Smooth muscle cell (in vitro differentiated cells): ENCODE measurements around the gene CXCL8. TPM values are rescaled to one million over a fixed set of nuclear protein-coding genes. Genes with fewer than 3 reads are reported as not detected.

Experiments used
- DNase-seq: peaks from one replicate; lab custom pipeline; 2025; ENCODE audit not compliant: unreplicated experiment; lab: John Stamatoyannopoulos, UW
- H2AFZ ChIP-seq: fragments of 200-600 bp; sonication (generic); 2 replicates; pipeline ENCODE4 v1.6.0; 2016; ENCODE audit warnings: antibody characterized with exemption, low read depth, mild to moderate bottlenecking
- H3F3A ChIP-seq: fragments of 200-600 bp; sonication (generic); 2 replicates; pipeline ENCODE4 v1.6.0; 2017; ENCODE audit warnings: antibody characterized with exemption, low read depth
- H3K27ac ChIP-seq: fragments of 200-600 bp; sonication (generic); 2 replicates; pipeline ENCODE4 v1.5.1; 2016; ENCODE audit warnings: low read depth, mild to moderate bottlenecking
- H3K27me3 ChIP-seq: fragments of 200-600 bp; sonication (generic); 2 replicates; pipeline ENCODE4 v1.6.1; 2016; ENCODE audit warnings: low read depth, mild to moderate bottlenecking
- H3K36me3 ChIP-seq: fragments of 200-600 bp; sonication (generic); 2 replicates; pipeline ENCODE4 v1.5.1; 2016; ENCODE audit warnings: low read depth
- H3K4me1 ChIP-seq: fragments of 200-600 bp; sonication (generic); 2 replicates; pipeline ENCODE4 v1.5.1; 2016; ENCODE audit warnings: low read depth
- H3K4me2 ChIP-seq: fragments of 200-600 bp; sonication (generic); 2 replicates; pipeline ENCODE4 v1.6.0; 2016; ENCODE audit warnings: mild to moderate bottlenecking
- H3K4me3 ChIP-seq: fragments of 200-600 bp; sonication (generic); 2 replicates; pipeline ENCODE4 v1.5.1; 2016; ENCODE audit warnings: mild to moderate bottlenecking
- H3K79me2 ChIP-seq: fragments of 200-600 bp; sonication (generic); 2 replicates; pipeline ENCODE4 v1.6.0; 2016; ENCODE audit warnings: low read depth, mild to moderate bottlenecking
- H3K9ac ChIP-seq: fragments of 200-600 bp; sonication (generic); 2 replicates; pipeline ENCODE4 v1.6.0; 2016; ENCODE audit warnings: low read depth
- H3K9me3 ChIP-seq: fragments of 200-600 bp; sonication (generic); replicated peaks from 2 replicates; pipeline ENCODE4 v1.5.1; 2016; ENCODE audit warnings: low read depth
- H4K20me1 ChIP-seq: fragments of 200-600 bp; sonication (generic); 2 replicates; pipeline ENCODE4 v1.6.0; 2016; ENCODE audit warnings: low read depth
- WGBS: methylation state at CpG from one replicate; pipeline ENCODE4 v1.1.7; 2016; ENCODE audit warnings: low lambda C conversion rate; 5-methylcytosine and 5-hydroxymethylcytosine counted together
- polyA plus RNA-seq: library from polyadenylated mRNA; unstranded; fragments of >200 nt; fragmentation: Nextera tagmentation; extraction: Ambion mirVana; gene quantifications from 2 replicates; pipeline ENCODE4 v1.2.1, GENCODE V29; 2016
- total RNA-seq: library from RNA; depleted of rRNA; stranded (reverse); fragments of >200 nt; gene quantifications from 2 replicates; pipeline ENCODE4 v1.2.3, GENCODE V29; 2014
- TF ChIP-seq, protein P1 (sequence below): fragments of 200-600 bp; sonication (generic); IDR thresholded peaks from 2 replicates; pipeline ENCODE4 v1.5.1; 2017; ENCODE audit warnings: borderline replicate concordance, mild to moderate bottlenecking, antibody characterized with exemption; ENCODE audit not compliant: insufficient read depth, poor library complexity, severe bottlenecking

CXCL8 gene
- total and polyA plus RNA-seq, 2 experiments from 2014 or later = 8.7 to 37.9 TPM

GRCh38 chr4:73761856-73762255 is 21.5 kb downstream of the CXCL8 start:
- no peaks in the 10 kb centered on the region for H3K27me3 ChIP-seq
- TF ChIP-seq, protein P1, sequence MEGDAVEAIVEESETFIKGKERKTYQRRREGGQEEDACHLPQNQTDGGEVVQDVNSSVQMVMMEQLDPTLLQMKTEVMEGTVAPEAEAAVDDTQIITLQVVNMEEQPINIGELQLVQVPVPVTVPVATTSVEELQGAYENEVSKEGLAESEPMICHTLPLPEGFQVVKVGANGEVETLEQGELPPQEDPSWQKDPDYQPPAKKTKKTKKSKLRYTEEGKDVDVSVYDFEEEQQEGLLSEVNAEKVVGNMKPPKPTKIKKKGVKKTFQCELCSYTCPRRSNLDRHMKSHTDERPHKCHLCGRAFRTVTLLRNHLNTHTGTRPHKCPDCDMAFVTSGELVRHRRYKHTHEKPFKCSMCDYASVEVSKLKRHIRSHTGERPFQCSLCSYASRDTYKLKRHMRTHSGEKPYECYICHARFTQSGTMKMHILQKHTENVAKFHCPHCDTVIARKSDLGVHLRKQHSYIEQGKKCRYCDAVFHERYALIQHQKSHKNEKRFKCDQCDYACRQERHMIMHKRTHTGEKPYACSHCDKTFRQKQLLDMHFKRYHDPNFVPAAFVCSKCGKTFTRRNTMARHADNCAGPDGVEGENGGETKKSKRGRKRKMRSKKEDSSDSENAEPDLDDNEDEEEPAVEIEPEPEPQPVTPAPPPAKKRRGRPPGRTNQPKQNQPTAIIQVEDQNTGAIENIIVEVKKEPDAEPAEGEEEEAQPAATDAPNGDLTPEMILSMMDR = no peak
- no peak overlapping the region for H2AFZ ChIP-seq
- no peaks in the 10 kb centered on the region for H3K36me3 ChIP-seq
- H3K9ac ChIP-seq = no peak overlapping the region
- no peaks in the 10 kb centered on the region for H4K20me1 ChIP-seq
- DNase-seq = no peak
- no peak overlapping the region for H3K27ac ChIP-seq
- no peaks in the 10 kb centered on the region for H3K9me3 ChIP-seq
- no peaks in the 10 kb centered on the region for H3F3A ChIP-seq
- 83% methylated on average over 1 of the region's 1 CpG for WGBS
- H3K79me2 ChIP-seq = no peaks in the 10 kb centered on the region
- no peaks in the 10 kb centered on the region for H3K4me1 ChIP-seq
- no peak overlapping the region for H3K4me2 ChIP-seq
- no peak overlapping the region for H3K4me3 ChIP-seq

- DNase-seq = no peak
These were observed 22.0 kb downstream of the CXCL8 start for GRCh38 chr4:73762409-73762808.

DNA sequence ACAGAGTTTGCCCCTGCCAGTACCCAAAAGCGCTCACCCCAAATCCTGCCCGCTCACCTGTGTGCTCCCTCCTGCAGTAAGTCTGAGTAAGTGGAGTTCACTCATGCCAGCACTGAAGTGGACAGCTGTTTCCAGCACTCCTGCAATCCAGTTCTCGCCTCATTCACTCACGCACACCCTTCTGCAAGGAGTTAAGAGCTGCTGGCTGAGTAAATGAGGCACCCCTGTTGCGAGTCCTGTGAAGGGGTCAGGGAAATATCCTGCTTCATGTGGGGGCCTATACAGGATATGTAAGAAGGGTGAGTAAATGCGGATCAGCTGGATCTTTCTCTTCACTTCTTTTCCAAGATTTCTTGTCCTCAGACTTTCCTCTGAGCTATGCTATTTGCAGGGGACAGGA is 23.5 kb downstream of the CXCL8 start:
- Histone ChIP-seq H3K9me3 (no peaks in the 10 kb centered on the region), H3K4me1 (no peaks in the 10 kb centered on the region), H3K36me3 (no peaks in the 10 kb centered on the region), H3K4me2 (no peak overlapping the region), H3K79me2 (no peaks in the 10 kb centered on the region), H4K20me1 (no peaks in the 10 kb centered on the region), H3K4me3 (no peak overlapping the region), H2AFZ (no peak overlapping the region), H3F3A (no peaks in the 10 kb centered on the region), H3K27ac (no peak overlapping the region), H3K27me3 (no peaks in the 10 kb centered on the region), H3K9ac (no peak overlapping the region)
- TF ChIP-seq, protein P1 = no peak
- no peak for DNase-seq
- WGBS = over 99% methylated on average over 6 of the region's 6 CpGs

More at GRCh38 chr4:73762409-73762808, 22.0 kb downstream of the CXCL8 start:
- Histone ChIP-seq H3K4me3 (no peak overlapping the region), H3K9ac (no peak overlapping the region), H3K4me1 (no peaks in the 10 kb centered on the region), H3F3A (no peaks in the 10 kb centered on the region), H4K20me1 (no peaks in the 10 kb centered on the region), H2AFZ (no peak overlapping the region), H3K36me3 (no peaks in the 10 kb centered on the region), H3K4me2 (no peak overlapping the region), H3K27me3 (no peaks in the 10 kb centered on the region), H3K9me3 (no peaks in the 10 kb centered on the region), H3K79me2 (no peaks in the 10 kb centered on the region), H3K27ac (no peak overlapping the region)
- TF ChIP-seq, protein P1 = no peak
- 93% methylated on average over 7 of the region's 7 CpGs for WGBS

GRCh38 chr4:73764513-73764912 is 24.1 kb downstream of the CXCL8 start:
- H3K27me3 ChIP-seq = no peaks in the 10 kb centered on the region
- no peak overlapping the region for H3K4me2 ChIP-seq
- no peak overlapping the region for H3K27ac ChIP-seq
- no peaks in the 10 kb centered on the region for H3K4me1 ChIP-seq
- no peaks in the 10 kb centered on the region for H3F3A ChIP-seq
- H3K36me3 ChIP-seq = no peaks in the 10 kb centered on the region
- no peaks in the 10 kb centered on the region for H4K20me1 ChIP-seq
- TF ChIP-seq, protein P1 = no peak
- no peaks in the 10 kb centered on the region for H3K9me3 ChIP-seq
- H3K4me3 ChIP-seq = no peak overlapping the region
- no peak for DNase-seq
- H3K79me2 ChIP-seq = no peaks in the 10 kb centered on the region
- H2AFZ ChIP-seq = no peak overlapping the region
- 88% methylated on average over 4 of the region's 4 CpGs for WGBS
- no peak overlapping the region for H3K9ac ChIP-seq
